GM19452 (cell line): Measurements from ENCODE around the gene GRM4.

Experiments used
- ATAC-seq: cut with Tn5 transposase; IDR thresholded peaks from one replicate; pipeline ENCODE4 v1.9.1; 2021; ENCODE audit not compliant: unreplicated experiment

Gene GRM4

GRCh38 chr6:33983109-33983716 is 162.7 kb downstream of the GRM4 start:
- no peak for ATAC-seq

DNA sequence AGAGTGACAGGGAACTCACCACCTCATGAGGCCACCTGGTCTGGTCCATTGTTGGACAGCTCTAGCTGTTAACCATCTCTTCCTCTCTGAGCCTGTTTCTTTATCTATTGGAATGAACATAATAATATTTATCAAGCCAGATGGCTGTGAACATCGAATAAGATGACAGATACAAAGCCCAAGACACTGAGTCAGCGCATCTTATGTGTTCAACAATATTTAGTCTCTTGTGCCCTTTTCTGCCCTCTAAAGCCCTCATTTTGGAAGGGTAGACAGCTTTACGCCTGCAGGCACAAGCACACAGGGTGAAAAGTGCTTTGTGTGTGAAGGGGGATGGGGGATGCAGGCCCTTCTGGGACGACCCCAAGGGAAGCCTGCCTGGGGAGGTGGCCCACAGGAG is 164.0 kb downstream of the GRM4 start:
- ATAC-seq = no peak

DNA sequence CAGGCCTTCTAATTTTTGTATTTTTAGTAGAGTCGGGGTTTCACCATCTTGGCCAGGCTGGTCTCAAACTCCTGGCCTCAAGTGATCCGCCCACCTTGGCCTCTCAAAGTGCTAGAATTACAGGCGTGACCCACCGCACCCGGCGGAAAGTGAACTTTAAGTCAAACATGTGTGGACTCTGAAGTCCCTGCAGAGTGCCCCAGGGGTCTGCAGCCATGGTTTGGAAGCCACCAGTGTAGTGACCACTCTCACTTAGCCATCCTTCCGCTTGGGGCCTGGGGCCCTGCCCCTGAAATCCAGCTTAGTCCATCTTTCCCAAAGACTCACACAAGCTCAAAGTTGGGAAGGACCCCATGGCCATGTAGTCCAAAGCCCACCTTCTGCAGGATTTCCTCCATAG is 164.5 kb downstream of the GRM4 start:
- no peak for ATAC-seq

GRCh38 chr6:33980176-33981175 is 165.4 kb downstream of the GRM4 start:
- ATAC-seq = no peak

DNA sequence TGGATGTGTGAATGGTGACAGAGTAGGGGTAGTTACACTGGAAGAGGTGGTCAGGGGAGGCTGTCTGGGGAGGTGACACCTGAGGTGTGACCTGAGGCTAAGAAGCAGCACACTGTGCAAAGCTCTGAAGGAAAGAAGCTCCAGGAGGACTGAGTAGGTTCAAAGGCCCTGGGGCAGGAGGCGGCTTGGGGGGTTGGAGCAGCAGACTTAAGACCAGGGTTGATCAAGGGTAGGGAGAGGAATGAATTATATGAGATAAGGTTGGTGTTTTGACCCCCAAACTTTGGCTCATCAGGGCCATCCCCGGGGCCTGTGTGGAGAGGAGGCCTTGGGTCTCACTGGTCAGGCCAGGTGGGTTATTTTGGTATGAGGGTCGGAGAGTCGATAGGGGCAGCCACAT is 166.1 kb downstream of the GRM4 start:
- no peak for ATAC-seq

DNA sequence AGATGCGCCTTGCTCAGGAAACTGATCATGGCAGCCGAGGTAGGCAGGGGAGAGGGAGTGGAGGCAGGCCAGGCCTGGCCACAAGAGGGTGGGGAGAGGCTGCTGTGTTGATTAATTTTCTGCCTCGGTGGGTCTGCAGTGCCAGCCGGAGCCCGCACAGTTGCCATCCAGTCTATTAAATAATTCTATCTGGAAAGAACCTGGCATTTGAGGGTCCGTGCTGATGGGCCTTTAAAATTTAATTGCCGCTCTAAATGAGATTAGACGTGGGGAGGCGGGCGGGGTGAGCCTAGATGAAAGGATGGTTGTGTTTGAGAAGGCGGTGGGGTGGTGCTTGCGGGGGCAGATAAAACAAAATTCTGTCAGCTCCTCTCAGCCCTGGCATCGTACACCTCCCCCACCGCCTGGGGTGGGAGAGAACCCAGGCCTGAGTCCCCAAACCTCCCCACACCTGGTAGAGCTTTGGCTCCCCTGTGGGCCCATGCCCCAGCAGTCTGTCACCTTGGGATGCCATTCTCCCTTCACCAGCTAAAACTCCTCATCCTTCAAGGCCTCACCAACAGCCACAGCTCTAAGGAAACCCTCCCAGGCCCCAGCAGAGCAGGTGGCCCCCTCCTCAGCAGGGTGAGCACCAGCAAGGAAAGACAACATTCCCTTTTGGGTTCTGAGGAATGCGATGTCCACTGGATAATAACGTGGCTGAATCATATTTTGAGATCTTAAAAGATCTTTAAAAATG is 167.3 kb downstream of the GRM4 start:
- ATAC-seq = no peak

DNA sequence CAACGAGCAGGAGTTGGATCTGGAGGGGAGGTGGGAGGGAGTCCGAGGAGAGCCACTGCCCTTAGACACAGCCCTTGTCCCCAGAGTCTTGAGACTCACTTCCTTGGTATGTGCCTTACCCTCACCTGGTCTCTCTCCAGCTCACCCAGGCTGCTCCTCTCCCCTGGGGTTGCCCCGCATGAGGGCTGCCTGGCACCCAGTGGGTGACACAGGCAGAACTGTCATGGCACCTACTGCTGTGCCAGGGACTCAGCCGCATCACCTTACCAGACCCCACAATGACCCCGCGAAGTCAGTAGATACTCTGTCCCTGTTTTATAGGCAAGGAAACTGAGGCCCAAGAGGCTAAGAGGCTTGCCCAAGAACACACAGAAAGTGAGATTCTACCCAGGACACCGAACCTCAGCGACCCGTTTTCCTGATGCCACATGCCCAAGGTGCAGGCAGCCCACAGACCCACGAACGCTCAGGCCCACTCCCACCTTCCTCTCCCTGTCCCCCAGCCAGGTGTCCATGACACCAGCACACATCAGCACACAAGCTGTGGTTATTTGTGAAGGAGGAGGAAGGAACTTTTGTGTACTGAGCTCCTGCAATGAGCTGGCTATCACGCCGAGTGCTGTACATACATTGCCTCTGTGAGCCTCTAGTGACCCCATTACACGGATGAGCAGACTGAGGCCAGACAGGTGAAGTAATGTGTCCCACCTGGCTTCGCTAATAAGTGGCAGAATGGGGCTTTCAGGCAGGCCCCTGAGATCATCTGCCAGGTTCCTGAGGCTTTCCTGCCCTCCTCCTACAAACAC is 168.1 kb downstream of the GRM4 start:
- ATAC-seq = no peak

DNA sequence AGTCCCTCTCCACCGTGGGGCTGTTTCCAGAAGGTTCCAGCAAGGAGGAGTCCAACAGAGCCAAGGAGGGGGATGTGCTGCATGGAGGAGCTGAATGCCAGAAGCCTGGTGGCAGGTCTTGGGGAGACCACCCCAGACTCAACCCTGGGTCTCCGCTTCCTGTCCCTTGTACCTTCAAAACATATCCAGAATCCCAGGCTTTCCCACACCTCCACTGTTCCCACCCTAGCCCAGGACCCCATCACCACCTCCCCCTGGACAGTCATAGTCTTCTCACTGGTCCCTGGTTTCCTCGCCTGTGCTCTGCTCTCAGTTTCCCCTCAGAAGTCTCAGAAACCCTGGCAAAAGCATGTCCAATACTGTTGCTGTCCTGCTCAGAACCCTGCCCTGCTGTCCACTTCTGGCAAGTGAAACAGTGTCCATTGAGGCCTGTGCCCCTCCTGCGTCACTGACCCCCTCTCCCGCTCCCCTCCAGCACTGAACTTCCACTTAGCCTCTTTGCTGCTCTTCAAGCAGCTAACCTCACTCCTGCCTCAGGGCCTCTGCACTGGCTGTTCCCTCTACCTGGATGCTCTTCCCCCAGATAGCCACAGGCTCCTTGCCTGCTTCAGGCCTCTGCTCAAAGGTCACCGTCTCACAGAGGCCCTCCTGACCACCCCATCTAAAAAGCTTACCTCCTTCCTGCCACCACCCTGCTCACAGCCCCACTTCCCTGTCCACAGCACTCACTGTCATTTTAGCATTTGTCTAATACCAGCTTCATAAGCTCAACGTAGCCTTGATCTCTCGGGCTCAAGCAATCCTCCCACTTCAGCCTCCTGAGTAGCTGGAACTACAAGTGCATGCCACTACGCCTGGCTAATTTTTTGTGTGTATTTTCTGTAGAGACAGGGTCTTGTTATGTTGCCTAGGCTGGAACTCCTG is 169.2 kb downstream of the GRM4 start:
- no peak for ATAC-seq

GRCh38 chr6:33975661-33976436 is 170.0 kb downstream of the GRM4 start:
- ATAC-seq = no peak

GRCh38 chr6:33974471-33974870 is 171.4 kb downstream of the GRM4 start:
- ATAC-seq = no peak

DNA sequence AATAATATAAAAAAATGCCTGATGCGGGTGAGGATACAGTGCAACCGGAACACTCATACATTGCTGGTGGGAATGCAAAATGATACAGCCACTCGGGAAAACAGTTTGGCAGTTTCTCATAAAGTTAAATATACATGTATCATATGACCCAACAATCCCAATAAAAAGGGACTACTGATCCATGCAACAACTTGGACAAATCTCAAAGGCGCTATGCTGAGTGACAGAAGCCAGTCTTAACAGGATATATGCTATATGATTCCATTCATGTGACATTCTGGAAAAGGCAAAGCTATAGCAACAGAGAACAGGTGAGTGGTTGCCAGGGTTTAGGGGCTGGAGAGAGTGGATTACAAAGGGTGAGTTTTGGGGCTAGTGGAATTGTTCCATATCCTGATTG is 171.9 kb downstream of the GRM4 start:
- ATAC-seq = no peak

- no peak for ATAC-seq
Observed at GRCh38 chr6:33971580-33971979, 174.3 kb downstream of the GRM4 start.
